Activated CD4-positive, alpha-beta memory T cell treated with anti-CD3 and anti-CD28 coated beads, Interleukin-2, amount 10 ng/mL, durations not matched to agents 7 days and 5 days (primary cell): ENCODE data around the gene TRAPPC1. TPM values are rescaled to one million over a fixed set of nuclear protein-coding genes. Genes with fewer than 3 reads are reported as not detected.

Experiments
- CTCF ChIA-PET: fragments of 350-600 bp; sonication (Branson Sonifier 250); formaldehyde crosslinking; loops from one replicate; lab custom pipeline; 2021; ENCODE audit warnings: antibody characterized with exemption, inconsistent platforms; lab: Charles Lee
- POLR2A ChIA-PET: fragments of 350-600 bp; sonication (Branson Sonifier 250); formaldehyde crosslinking; loops from one replicate; lab custom pipeline; 2021; ENCODE audit warnings: antibody characterized with exemption; lab: Charles Lee
- DNase-seq: peaks from one replicate; pipeline ENCODE4 v3.0.0-alpha.2; 2020
- H3K27ac Mint-ChIP-seq: one replicate; pipeline ENCODE4 v1.8.0; 2021; ENCODE audit warnings: mild to moderate bottlenecking, mixed read lengths
- H3K27me3 Mint-ChIP-seq: one replicate; pipeline ENCODE4 v1.8.0; 2021; ENCODE audit warnings: mixed read lengths
- H3K36me3 Mint-ChIP-seq: one replicate; pipeline ENCODE4 v1.8.0; 2021; ENCODE audit warnings: low read depth, mixed read lengths
- H3K4me1 Mint-ChIP-seq: one replicate; pipeline ENCODE4 v1.8.0; 2021; ENCODE audit warnings: mixed read lengths
- H3K4me3 Mint-ChIP-seq: one replicate; pipeline ENCODE4 v1.8.0; 2021; ENCODE audit warnings: mild to moderate bottlenecking, mixed read lengths
- H3K9me3 Mint-ChIP-seq: one replicate; pipeline ENCODE4 v1.8.0; 2021; ENCODE audit warnings: mixed read lengths
- total RNA-seq, 2 experiments: library from RNA; stranded (reverse); gene quantifications; one replicate each; pipeline ENCODE4 v1.2.3, GENCODE V29; 2021

TRAPPC1 gene, protein sequence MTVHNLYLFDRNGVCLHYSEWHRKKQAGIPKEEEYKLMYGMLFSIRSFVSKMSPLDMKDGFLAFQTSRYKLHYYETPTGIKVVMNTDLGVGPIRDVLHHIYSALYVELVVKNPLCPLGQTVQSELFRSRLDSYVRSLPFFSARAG
- total RNA-seq, result 100 to 1,000 TPM; 238 to 244 TPM

DNA sequence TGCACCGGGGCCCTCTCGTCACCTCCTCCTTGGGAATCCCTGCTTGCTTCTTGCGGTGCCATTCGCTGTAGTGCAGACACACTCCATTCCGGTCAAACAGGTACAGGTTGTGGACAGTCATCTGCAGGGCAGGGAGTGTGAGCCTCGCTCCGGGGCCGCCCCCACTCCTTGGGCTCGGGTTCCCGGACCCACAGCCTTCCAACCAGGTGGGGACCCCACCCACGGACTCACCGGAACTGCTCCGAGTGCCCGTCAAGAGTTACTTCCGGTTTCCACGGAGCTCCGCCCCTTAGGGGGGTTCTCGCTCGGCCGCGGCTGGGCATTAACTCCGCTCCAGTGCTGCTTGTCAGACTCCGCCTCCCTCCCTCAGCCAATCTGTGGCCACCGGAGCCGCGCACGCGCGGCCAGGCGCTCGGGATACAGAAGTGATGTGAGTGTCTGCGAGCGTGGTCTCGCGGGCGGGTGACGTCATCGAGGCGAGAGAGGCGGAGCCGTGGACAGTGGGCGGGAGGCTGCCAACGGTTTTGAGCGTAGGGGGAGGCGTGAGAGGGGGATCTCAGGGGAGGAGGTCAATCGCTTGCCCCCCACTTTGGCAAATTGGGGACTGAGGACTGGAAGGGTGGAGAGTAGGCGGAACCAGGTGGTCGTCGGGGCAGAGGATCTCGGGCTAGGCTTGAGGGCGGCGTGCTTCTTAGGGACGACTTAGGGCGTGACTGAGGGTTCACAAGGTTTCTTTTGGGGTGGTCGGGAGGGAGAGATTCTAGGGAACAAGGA, at the start of gene TRAPPC1, which contains the start of gene CNTROB:
TRAPPC1 (minus strand) TSS at position 238 of the 774 bp plus-strand sequence; CDS start at position 121, 117 bp downstream.
CNTROB (plus strand) TSS at position 498 of the 774 bp plus-strand sequence. CDS start 874 bp downstream, outside the sequence.
- ChIA-PET POLR2A (interaction anchor here (0.5 to 6.9 kb wide), 27 partner anchors 8 to 413 kb away, joined by 3 to 144 read pairs (median 5); partner anchors contain the start of genes CYB5D1, GUCY2D, NAA38 and RNF227), CTCF (interaction anchor here (0.6 to 3.8 kb wide), 22 partner anchors 9 to 245 kb away, joined by 3 to 54 read pairs (median 4); partner anchors contain the start of genes KDM6B, NAA38 and TP53)
- Mint-ChIP-seq H3K36me3 (peaks cover 46% of the 10 kb centered on the region), H3K9me3 (no peaks in the 10 kb centered on the region), H3K4me3 (peak within 1 kb of the TSS; percentile 93), H3K27me3 (no peaks in the 10 kb centered on the region), H3K27ac (peak within 1 kb of the TSS; percentile 87), H3K4me1 (peaks cover 56% of the 10 kb centered on the region)
- DNase-seq, result peak; percentile 100

DNA sequence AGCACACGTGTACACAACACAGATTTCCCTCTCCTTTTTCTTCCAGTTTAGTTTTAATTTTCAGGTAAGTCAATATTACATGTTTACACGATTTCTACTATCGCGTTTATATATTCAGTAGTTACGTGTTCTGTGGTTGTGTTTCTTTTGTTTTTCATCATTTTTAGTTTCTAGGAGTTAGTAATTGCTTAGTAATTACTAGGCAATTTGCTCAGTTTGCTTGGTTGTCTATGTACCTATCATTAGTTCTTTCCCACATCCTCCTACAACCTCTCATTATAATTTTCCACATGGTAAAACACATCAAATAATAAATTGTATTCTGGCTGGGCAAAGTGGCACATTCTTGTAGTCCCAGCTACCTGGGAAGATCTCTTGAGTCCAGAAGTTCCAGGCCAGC, 46.1 kb upstream of the TRAPPC1 start:
- POLR2A ChIA-PET, result no interaction called here
- Mint-ChIP-seq H3K4me3 (no peak overlapping the region), H3K9me3 (peaks cover 19% of the 10 kb centered on the region), H3K27ac (no peak overlapping the region), H3K27me3 (peaks cover 20% of the 10 kb centered on the region), H3K36me3 (peaks cover 20% of the 10 kb centered on the region), H3K4me1 (peaks cover 18% of the 10 kb centered on the region)
- no peak for DNase-seq
- CTCF ChIA-PET, result interaction anchor here (0.7 kb wide), 1 partner anchor 64 kb away, joined by 3 read pairs; no protein-coding TSS in a partner anchor

DNA sequence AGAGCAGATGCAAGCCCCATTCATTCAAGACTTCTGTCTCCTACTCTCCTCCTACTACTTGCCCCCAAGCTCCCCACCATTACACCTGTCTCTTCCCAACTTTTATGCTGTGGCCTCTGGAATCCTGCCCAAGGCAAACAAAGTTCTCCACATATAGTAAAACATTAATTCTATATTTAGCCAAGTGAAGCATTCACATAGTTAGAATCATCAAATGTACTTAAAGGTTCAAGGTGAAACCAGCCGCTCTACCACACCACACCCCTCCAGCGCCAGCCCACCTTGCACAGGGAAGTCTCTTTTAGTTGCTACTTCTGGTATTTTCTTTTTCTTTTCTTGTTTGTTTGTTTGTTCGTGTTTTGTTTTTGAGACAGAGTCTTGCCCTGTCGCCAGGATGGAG, 45.3 kb upstream of the TRAPPC1 start:
- POLR2A ChIA-PET, result no interaction called here
- Mint-ChIP-seq H3K4me3 (no peak overlapping the region), H3K36me3 (peaks cover 20% of the 10 kb centered on the region), H3K9me3 (peaks cover 19% of the 10 kb centered on the region), H3K27me3 (peaks cover 22% of the 10 kb centered on the region), H3K4me1 (peaks cover 11% of the 10 kb centered on the region), H3K27ac (no peak overlapping the region)
- no peak for DNase-seq
- CTCF ChIA-PET, result interaction anchor here (0.9 kb wide), 1 partner anchor 13 kb away, joined by 4 read pairs; no protein-coding TSS in a partner anchor

DNA sequence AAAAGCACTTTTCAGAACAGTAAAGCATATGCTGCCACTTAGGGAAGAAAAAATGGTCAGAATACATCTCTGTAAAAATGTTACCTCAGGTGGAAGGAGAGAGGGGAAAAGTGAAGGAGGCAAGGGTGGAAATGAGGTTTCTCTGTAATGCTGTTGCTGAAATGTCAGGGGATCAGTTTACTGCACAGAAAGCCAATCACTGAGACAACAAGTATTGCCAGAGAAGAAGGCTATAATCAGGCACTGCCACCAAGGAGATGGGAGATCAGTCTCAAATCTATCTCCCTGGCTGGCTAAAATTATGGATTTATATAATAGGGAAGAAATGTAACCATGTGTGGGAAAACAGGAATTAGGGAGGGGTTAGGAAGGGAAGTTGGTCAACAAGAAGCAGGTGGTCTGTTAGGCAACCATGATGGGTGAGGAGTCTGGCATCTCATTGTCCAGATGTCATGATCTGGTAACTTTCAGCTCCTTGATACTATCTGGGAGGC, 42.9 kb upstream of the TRAPPC1 start:
- DNase-seq, result no peak
- peaks cover 4% of the 10 kb centered on the region for H3K4me1 Mint-ChIP-seq
- peaks cover 20% of the 10 kb centered on the region for H3K36me3 Mint-ChIP-seq
- peaks cover 20% of the 10 kb centered on the region for H3K27me3 Mint-ChIP-seq
- POLR2A ChIA-PET, result interaction anchor here (0.9 to 1.2 kb wide), 2 partner anchors 23 to 42 kb away, joined by 3 read pairs; no protein-coding TSS in a partner anchor
- CTCF ChIA-PET, result interaction anchor here (0.6 kb wide), 1 partner anchor 109 kb away, joined by 3 read pairs; no protein-coding TSS in a partner anchor
- no peak overlapping the region for H3K27ac Mint-ChIP-seq
- peaks cover 19% of the 10 kb centered on the region for H3K9me3 Mint-ChIP-seq
- H3K4me3 Mint-ChIP-seq, result no peak overlapping the region

DNA sequence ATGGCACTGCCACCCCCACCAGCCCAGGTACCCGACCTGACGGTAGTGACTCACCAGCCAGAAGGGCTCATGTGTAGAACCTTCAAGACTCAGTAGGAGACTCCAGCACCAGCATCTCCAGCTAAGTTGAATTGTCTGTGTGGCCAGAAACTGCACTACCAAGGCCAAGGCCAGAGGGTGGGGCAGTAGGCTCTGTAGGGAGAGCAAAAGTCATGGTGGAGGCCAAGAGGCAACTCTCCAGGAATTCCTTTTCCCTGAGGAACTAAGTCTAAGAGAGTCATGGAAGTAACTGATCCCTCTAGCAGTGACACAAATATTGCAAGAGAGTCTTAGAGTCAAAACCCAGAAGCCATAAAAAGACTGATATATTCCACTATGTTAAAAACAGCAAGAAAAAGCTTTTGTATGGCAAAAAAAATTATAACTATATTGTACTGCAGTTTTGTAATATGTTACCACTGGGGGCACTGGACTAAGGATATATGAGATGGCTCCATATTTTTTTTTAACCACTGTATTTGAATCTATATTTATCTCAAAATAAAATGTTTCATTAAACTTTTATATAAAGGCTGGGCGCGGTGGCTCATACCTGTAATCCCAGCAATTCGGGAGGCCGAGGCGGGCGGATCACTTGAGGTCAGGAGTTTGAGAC, 40.5 kb upstream of the TRAPPC1 start:
- DNase-seq, result no peak
- H3K36me3 Mint-ChIP-seq, result peaks cover 17% of the 10 kb centered on the region
- H3K4me1 Mint-ChIP-seq, result no peaks in the 10 kb centered on the region
- H3K4me3 Mint-ChIP-seq, result no peak overlapping the region
- CTCF ChIA-PET, result interaction anchor here (0.6 to 2.3 kb wide), 5 partner anchors 17 to 288 kb away, joined by 3 to 8 read pairs (median 4); partner anchors contain the start of genes CNTROB and TRAPPC1
- peaks cover 19% of the 10 kb centered on the region for H3K9me3 Mint-ChIP-seq
- no peak overlapping the region for H3K27ac Mint-ChIP-seq
- POLR2A ChIA-PET, result no interaction called here
- peaks cover 17% of the 10 kb centered on the region for H3K27me3 Mint-ChIP-seq

DNA sequence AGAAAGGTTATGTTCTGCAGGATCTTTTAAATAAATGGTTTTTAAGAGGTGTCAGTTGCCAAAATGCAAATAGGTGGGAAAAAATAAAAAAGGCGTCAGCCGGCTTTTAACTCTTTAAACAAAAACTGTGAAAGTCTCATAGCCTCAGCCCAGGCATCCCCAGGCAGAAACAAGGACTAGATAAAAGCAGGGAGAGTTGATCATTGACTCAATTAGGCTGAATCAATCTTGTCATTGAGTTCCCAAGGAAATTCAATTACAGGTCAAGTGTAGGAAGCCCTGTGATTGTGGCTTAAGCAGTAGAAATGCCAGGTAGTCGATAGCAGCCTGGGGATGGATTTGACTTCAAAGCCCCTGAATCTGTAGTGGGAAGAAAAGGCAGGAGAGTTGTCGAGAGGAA, 39.9 kb upstream of the TRAPPC1 start:
- ChIA-PET CTCF (interaction anchor here (0.8 to 1.8 kb wide), 5 partner anchors 10 to 40 kb away, joined by 3 to 7 read pairs (median 4); partner anchors contain the start of genes CNTROB and TRAPPC1), POLR2A (interaction anchor here (1.3 kb wide), 1 partner anchor 56 kb away, joined by 4 read pairs; no protein-coding TSS in a partner anchor)
- peaks cover 13% of the 10 kb centered on the region for H3K9me3 Mint-ChIP-seq

DNA sequence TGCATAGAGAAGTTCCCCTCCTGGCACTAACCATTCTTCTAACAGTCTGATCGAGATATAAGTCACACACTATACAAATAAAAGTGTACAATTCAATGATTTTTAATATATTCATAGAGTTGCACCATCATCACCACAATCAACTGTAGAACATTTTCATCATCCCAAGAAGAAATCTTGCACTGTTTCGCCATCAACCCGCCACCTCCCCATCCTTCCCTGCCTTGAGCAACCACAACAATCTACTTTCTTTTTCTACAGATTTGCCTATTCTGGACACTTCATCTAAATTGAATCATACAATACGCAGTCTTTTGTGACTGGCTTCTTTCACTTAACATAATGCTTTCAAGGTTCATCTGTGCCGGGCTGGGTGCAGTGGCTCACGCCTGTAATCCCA, 37.7 kb upstream of the TRAPPC1 start:
- Mint-ChIP-seq H3K4me1 (no peaks in the 10 kb centered on the region), H3K9me3 (peaks cover under 1% of the 10 kb centered on the region), H3K36me3 (peaks cover under 1% of the 10 kb centered on the region), H3K27me3 (peaks cover 5% of the 10 kb centered on the region), H3K4me3 (no peak overlapping the region), H3K27ac (no peak overlapping the region)
- POLR2A ChIA-PET, result no interaction called here
- CTCF ChIA-PET, result interaction anchor here (0.6 kb wide), 1 partner anchor 957 kb away, joined by 4 read pairs; no protein-coding TSS in a partner anchor
- no peak for DNase-seq

More for the DNA sequence above, 39.9 kb upstream of the TRAPPC1 start:
- Mint-ChIP-seq H3K27me3 (peaks cover 15% of the 10 kb centered on the region), H3K4me1 (no peaks in the 10 kb centered on the region), H3K4me3 (no peak overlapping the region), H3K27ac (no peak overlapping the region), H3K36me3 (peaks cover 13% of the 10 kb centered on the region)
- no peak for DNase-seq

DNA sequence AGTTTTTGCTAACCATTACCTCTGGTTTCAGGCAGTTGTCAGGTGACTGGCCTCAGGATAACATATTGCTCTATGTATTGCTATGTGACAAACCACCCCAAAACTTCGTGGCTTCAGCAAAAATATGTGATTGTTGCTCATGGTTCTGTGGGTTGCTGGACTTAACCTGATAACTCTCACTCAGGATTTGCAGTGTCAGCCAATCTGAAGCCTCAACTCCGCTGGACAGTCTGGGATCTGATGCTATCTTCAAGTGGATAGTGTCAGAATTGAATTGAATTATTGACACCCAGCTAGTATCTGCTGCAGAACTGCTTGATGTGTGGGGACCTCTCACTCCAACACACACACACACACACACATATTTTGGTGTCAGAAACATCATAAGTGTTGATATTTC, 36.0 kb upstream of the TRAPPC1 start:
- CTCF ChIA-PET, result no interaction called here
- no peak overlapping the region for H3K4me3 Mint-ChIP-seq
- no peak for DNase-seq
- H3K27ac Mint-ChIP-seq, result no peak overlapping the region
- H3K9me3 Mint-ChIP-seq, result no peaks in the 10 kb centered on the region
- peaks cover 4% of the 10 kb centered on the region for H3K27me3 Mint-ChIP-seq
- POLR2A ChIA-PET, result no interaction called here
- no peaks in the 10 kb centered on the region for H3K4me1 Mint-ChIP-seq
- H3K36me3 Mint-ChIP-seq, result no peaks in the 10 kb centered on the region

DNA sequence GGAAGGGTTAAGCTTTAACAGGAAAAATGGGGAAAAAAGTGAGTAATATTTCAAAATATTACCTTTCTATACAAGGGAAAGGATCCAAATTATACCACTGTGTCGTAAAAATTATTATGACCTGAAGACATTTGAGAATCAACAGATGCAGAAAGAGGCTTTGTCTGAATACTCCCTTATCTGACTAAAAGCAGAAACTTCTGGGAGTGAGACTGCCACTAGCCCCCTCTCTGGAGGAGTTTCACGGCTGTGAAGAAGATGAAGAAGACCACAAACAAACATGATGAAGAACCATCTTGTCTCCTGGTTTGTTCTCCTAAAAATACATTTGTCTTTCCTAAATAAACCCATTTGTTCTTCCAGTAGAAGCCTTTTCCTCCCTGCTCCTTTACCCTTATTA, 29.7 kb upstream of the TRAPPC1 start:
- peaks cover 17% of the 10 kb centered on the region for H3K27me3 Mint-ChIP-seq
- no peak overlapping the region for H3K4me3 Mint-ChIP-seq
- no peak for DNase-seq
- H3K27ac Mint-ChIP-seq, result no peak overlapping the region
- no peaks in the 10 kb centered on the region for H3K9me3 Mint-ChIP-seq
- H3K4me1 Mint-ChIP-seq, result no peaks in the 10 kb centered on the region
- CTCF ChIA-PET, result interaction anchor here (1.1 to 2.0 kb wide), 2 partner anchors 10 to 29 kb away, joined by 4 to 7 read pairs; no protein-coding TSS in a partner anchor
- POLR2A ChIA-PET, result no interaction called here
- no peaks in the 10 kb centered on the region for H3K36me3 Mint-ChIP-seq

DNA sequence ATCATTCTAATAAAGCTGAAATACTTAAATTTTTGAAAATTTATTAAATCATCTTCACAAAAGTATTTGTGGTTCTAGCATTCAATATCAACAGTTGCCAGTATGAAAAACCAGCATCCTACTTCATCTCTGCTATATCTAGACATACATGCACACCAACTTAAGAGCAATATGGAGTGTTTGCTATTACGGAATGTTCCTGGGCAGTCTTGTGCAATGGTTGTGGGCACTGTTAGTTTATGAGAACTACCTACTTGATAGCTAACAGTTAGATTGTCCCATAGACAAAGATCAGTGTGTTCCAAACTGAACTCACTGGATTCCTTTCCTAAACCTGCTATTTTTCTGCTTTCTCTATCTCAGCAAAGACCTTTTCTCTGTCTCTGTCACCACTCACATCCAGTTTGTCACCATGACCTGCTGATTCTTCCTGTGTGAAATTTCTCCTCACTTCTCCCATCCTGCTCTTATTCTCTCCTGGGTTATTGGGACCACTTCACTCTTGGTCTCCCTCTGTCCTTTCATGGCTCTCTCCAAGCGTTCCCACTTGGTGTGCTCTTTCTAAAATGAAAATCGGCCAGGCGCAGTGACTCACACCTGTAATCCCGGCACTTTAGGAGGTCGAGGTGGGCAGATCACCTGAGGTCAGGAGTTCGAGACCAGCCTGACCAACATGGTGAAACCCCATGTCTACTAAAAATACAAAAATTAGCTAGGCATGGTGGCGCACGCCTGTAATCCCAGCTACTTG, 27.9 kb upstream of the TRAPPC1 start:
- Mint-ChIP-seq H3K4me1 (peaks cover 7% of the 10 kb centered on the region), H3K27me3 (peaks cover 17% of the 10 kb centered on the region), H3K27ac (no peak overlapping the region), H3K9me3 (no peaks in the 10 kb centered on the region), H3K4me3 (no peak overlapping the region), H3K36me3 (no peaks in the 10 kb centered on the region)
- ChIA-PET CTCF (no interaction called here), POLR2A (no interaction called here)
- DNase-seq, result no peak

DNA sequence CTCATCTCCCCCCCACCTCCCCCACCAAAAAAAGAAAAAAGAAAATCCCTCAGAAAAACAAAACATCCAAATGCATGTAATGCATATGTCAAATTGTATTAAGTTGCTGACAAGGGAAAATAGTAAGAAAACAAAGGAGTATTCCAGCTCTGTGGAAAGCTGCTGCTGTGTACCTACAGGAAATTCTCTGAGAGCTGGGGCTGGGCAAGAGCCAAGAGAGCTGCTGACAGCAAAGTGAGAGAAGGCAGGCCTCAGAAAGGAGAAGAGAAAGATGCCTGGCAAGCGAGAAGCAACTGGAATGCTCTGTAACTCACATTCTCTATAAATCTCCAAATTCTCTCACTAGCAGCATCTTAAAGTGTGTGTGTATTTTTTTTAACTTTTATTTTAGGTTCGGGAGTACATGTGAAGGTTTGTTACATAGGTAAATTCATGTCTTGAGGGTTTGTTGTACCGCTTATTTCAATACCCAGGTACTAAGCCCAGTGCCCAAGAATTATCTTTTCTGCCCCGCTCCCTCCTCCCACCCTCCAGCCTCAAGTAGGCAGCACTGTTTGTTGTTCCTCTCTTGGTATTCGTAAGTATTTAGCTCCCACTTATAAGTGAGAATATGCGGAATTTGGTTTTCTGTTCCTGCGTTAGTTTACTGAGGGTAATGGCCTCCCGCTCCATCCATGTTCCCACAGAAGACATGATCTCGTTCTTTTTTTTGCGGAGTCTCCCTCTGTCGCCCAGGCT, 24.7 kb upstream of the TRAPPC1 start:
- Mint-ChIP-seq H3K4me3 (no peak overlapping the region), H3K9me3 (no peaks in the 10 kb centered on the region), H3K36me3 (peaks cover 2% of the 10 kb centered on the region), H3K4me1 (peaks cover 27% of the 10 kb centered on the region), H3K27me3 (peaks cover 12% of the 10 kb centered on the region), H3K27ac (peak overlapping the region; percentile 45)
- no peak for DNase-seq
- POLR2A ChIA-PET, result interaction anchor here (0.8 kb wide), 1 partner anchor 24 kb away, joined by 3 read pairs; the partner anchor contains the start of gene CNTROB
- CTCF ChIA-PET, result interaction anchor here (0.8 to 1.6 kb wide), 3 partner anchors 9 to 24 kb away, joined by 3 to 4 read pairs (median 4); partner anchors contain the start of gene CNTROB
